Measurements from ENCODE around the gene TSHZ2.

- TF ChIP-seq, protein P1, sequence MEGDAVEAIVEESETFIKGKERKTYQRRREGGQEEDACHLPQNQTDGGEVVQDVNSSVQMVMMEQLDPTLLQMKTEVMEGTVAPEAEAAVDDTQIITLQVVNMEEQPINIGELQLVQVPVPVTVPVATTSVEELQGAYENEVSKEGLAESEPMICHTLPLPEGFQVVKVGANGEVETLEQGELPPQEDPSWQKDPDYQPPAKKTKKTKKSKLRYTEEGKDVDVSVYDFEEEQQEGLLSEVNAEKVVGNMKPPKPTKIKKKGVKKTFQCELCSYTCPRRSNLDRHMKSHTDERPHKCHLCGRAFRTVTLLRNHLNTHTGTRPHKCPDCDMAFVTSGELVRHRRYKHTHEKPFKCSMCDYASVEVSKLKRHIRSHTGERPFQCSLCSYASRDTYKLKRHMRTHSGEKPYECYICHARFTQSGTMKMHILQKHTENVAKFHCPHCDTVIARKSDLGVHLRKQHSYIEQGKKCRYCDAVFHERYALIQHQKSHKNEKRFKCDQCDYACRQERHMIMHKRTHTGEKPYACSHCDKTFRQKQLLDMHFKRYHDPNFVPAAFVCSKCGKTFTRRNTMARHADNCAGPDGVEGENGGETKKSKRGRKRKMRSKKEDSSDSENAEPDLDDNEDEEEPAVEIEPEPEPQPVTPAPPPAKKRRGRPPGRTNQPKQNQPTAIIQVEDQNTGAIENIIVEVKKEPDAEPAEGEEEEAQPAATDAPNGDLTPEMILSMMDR (IDR thresholded peaks at IDR 0.05; ENCODE audit: poor library complexity): no peak
- no peak for TF ChIP-seq EZH2 (IDR thresholded peaks at IDR 0.05; ENCODE audit: borderline replicate concordance)
These were observed 196.3 kb downstream of the TSHZ2 start for GRCh38 chr20:53168491-53168890.
